Trophoblast cell (in vitro differentiated cells and primary cell): ENCODE data around the gene GPR37.

Experiments
- DNase-seq, 2 donors: peaks; one replicate each; pipeline ENCODE4 v3.0.0-alpha.2; 2016
- H2AFZ ChIP-seq: 2 replicates; pipeline ENCODE4 v1.6.1; 2013; ENCODE audit warnings: low read length, moderate library complexity, mild to moderate bottlenecking; ENCODE audit not compliant: insufficient read depth, poor library complexity
- H2AK5ac ChIP-seq: 2 replicates; pipeline ENCODE4 v1.6.1; 2013; ENCODE audit warnings: mild to moderate bottlenecking, low read length
- H2BK120ac ChIP-seq: 2 replicates; pipeline ENCODE4 v1.6.1; 2013; ENCODE audit warnings: low read length, mild to moderate bottlenecking, moderate library complexity; ENCODE audit not compliant: insufficient read depth, poor library complexity
- H2BK12ac ChIP-seq: 2 replicates; pipeline ENCODE4 v1.6.1; 2013; ENCODE audit warnings: mild to moderate bottlenecking, low read length, moderate library complexity
- H2BK5ac ChIP-seq: 2 replicates; pipeline ENCODE4 v1.6.1; 2013; ENCODE audit warnings: low read length, low read depth, moderate library complexity, mild to moderate bottlenecking; ENCODE audit not compliant: poor library complexity
- H3K14ac ChIP-seq: 2 replicates; pipeline ENCODE4 v1.6.1; 2013; ENCODE audit warnings: mild to moderate bottlenecking, low read length
- H3K18ac ChIP-seq: 2 replicates; pipeline ENCODE4 v1.6.1; 2013; ENCODE audit warnings: mild to moderate bottlenecking, low read length
- H3K23ac ChIP-seq: 2 replicates; pipeline ENCODE4 v1.6.1; 2013; ENCODE audit warnings: low read length
- H3K27ac ChIP-seq: 2 replicates; pipeline ENCODE4 v1.5.1; 2013; ENCODE audit warnings: low read depth, mild to moderate bottlenecking, inconsistent platforms, low read length, moderate library complexity
- H3K27me3 ChIP-seq: 2 replicates; pipeline ENCODE4 v1.6.1; 2013; ENCODE audit warnings: inconsistent platforms, mild to moderate bottlenecking, low read length, moderate library complexity; ENCODE audit not compliant: insufficient read depth
- H3K36me3 ChIP-seq, 2 experiments: 1 replicate in 1 of 2; 2 replicates in 1 of 2; pipeline ENCODE4 v1.6.1; 2013; ENCODE audit warnings: low read length in 2 of 2, mild to moderate bottlenecking in 2 of 2, moderate library complexity in 1 of 2; ENCODE audit not compliant: insufficient read depth in 2 of 2, control insufficient read depth in 1 of 2
- H3K4ac ChIP-seq: 2 replicates; pipeline ENCODE4 v1.6.1; 2013; ENCODE audit warnings: low read depth, mild to moderate bottlenecking, low read length, moderate library complexity
- H3K4me1 ChIP-seq, 2 experiments: 1 replicate in 1 of 2; 2 replicates in 1 of 2; pipeline ENCODE4 v1.6.1; 2013; ENCODE audit warnings: low read length in 2 of 2, mild to moderate bottlenecking in 2 of 2, moderate library complexity in 1 of 2; ENCODE audit not compliant: insufficient read depth in 2 of 2, control insufficient read depth in 1 of 2
- H3K4me2 ChIP-seq: 2 replicates; pipeline ENCODE4 v1.6.1; 2013; ENCODE audit warnings: inconsistent platforms, mild to moderate bottlenecking, low read length, moderate library complexity
- H3K4me3 ChIP-seq: 2 replicates; pipeline ENCODE4 v1.5.1; 2013; ENCODE audit warnings: mild to moderate bottlenecking, low read depth, low read length, inconsistent platforms
- H3K79me1 ChIP-seq: one replicate; pipeline ENCODE4 v1.6.1; 2013; ENCODE audit warnings: low read length
- H3K79me2 ChIP-seq: 2 replicates; pipeline ENCODE4 v1.6.1; 2013; ENCODE audit warnings: low read length, mild to moderate bottlenecking; ENCODE audit not compliant: control insufficient read depth, insufficient read depth, poor library complexity
- H3K9ac ChIP-seq: 2 replicates; pipeline ENCODE4 v1.6.1; 2013; ENCODE audit warnings: mild to moderate bottlenecking, low read length
- H3K9me3 ChIP-seq: 2 replicates; pipeline ENCODE4 v1.6.1; 2013; ENCODE audit warnings: low read depth, mild to moderate bottlenecking, control low read depth, inconsistent platforms, low read length; ENCODE audit not compliant: insufficient read depth
- H4K12ac ChIP-seq: 2 replicates; pipeline ENCODE4 v1.6.1; 2013; ENCODE audit warnings: low read depth, mild to moderate bottlenecking, low read length, moderate library complexity
- H4K8ac ChIP-seq: 2 replicates; pipeline ENCODE4 v1.6.1; 2013; ENCODE audit warnings: low read depth, mild to moderate bottlenecking, low read length, moderate library complexity
- H4K91ac ChIP-seq: one replicate; pipeline ENCODE4 v1.6.1; 2013; ENCODE audit warnings: low read depth, mild to moderate bottlenecking, low read length, moderate library complexity
- WGBS: extraction: QIAGEN DNeasy Blood & Tissue Kit; methylation state at CpG from one replicate; pipeline ENCODE4 v1.1.7; 2013; ENCODE audit warnings: missing lambda C conversion rate; ENCODE audit not compliant: insufficient read length, insufficient coverage; ENCODE audit errors: extremely low coverage; 5-methylcytosine and 5-hydroxymethylcytosine counted together

GPR37 gene

GRCh38 chr7:124700655-124701054 lies 64.9 kb downstream of the GPR37 start:
- no peak overlapping the region for H3K4me2 ChIP-seq
- no peak overlapping the region for H2AFZ ChIP-seq
- no CpG with 5 or more reads among the region's 3 CpGs for WGBS
- H2BK120ac ChIP-seq = no peak overlapping the region
- no peak overlapping the region for H4K12ac ChIP-seq
- no peak overlapping the region for H3K23ac ChIP-seq
- H3K27me3 ChIP-seq = no peaks in the 10 kb centered on the region
- no peak overlapping the region for H3K14ac ChIP-seq
- no peak overlapping the region for H3K4ac ChIP-seq
- H4K91ac ChIP-seq = no peak overlapping the region
- no peaks in the 10 kb centered on the region for H3K36me3 ChIP-seq
- no peak overlapping the region for H3K27ac ChIP-seq
- no peak overlapping the region for H3K9ac ChIP-seq
- H2BK12ac ChIP-seq = no peak overlapping the region
- H3K79me1 ChIP-seq = no peaks in the 10 kb centered on the region
- no peak overlapping the region for H2BK5ac ChIP-seq
- H3K4me1 ChIP-seq = no peaks in the 10 kb centered on the region
- DNase-seq = peak; percentile 5 to 74
- no peak overlapping the region for H2AK5ac ChIP-seq
- H4K8ac ChIP-seq = no peak overlapping the region
- H3K18ac ChIP-seq = no peak overlapping the region
- H3K9me3 ChIP-seq = no peaks in the 10 kb centered on the region
- H3K4me3 ChIP-seq = no peak overlapping the region
- H3K79me2 ChIP-seq = no peaks in the 10 kb centered on the region

- Histone ChIP-seq H3K36me3 (no peaks in the 10 kb centered on the region), H3K4me2 (no peak overlapping the region), H3K9ac (no peak overlapping the region), H3K18ac (no peak overlapping the region), H3K27me3 (no peaks in the 10 kb centered on the region), H3K79me1 (no peaks in the 10 kb centered on the region), H4K8ac (no peak overlapping the region), H2BK12ac (no peak overlapping the region), H3K4me1 (no peaks in the 10 kb centered on the region), H3K14ac (no peak overlapping the region), H3K4me3 (no peak overlapping the region), H4K12ac (no peak overlapping the region), H2AFZ (no peak overlapping the region), H3K23ac (no peak overlapping the region), H3K79me2 (no peaks in the 10 kb centered on the region), H2BK5ac (no peak overlapping the region), H3K27ac (no peak overlapping the region), H3K4ac (no peak overlapping the region), H3K9me3 (no peaks in the 10 kb centered on the region), H2BK120ac (no peak overlapping the region), H4K91ac (no peak overlapping the region), H2AK5ac (no peak overlapping the region)
- no peak for DNase-seq
- no CpG with 5 or more reads among the region's 3 CpGs for WGBS
These were observed 66.6 kb downstream of the GPR37 start for GRCh38 chr7:124698964-124699363.

- no peak overlapping the region for H2AK5ac ChIP-seq
- no peaks in the 10 kb centered on the region for H3K4me1 ChIP-seq
- H2BK5ac ChIP-seq = no peak overlapping the region
- H3K4me3 ChIP-seq = no peak overlapping the region
- no peak overlapping the region for H3K9ac ChIP-seq
- H3K18ac ChIP-seq = no peak overlapping the region
- H4K12ac ChIP-seq = no peak overlapping the region
- no peak overlapping the region for H4K91ac ChIP-seq
- no peaks in the 10 kb centered on the region for H3K79me1 ChIP-seq
- H2BK120ac ChIP-seq = no peak overlapping the region
- H3K23ac ChIP-seq = no peak overlapping the region
- H3K9me3 ChIP-seq = no peaks in the 10 kb centered on the region
- H3K36me3 ChIP-seq = no peaks in the 10 kb centered on the region
- no peak overlapping the region for H4K8ac ChIP-seq
- no peaks in the 10 kb centered on the region for H3K27me3 ChIP-seq
- H2BK12ac ChIP-seq = no peak overlapping the region
- H2AFZ ChIP-seq = no peak overlapping the region
- H3K4me2 ChIP-seq = no peak overlapping the region
- no peak overlapping the region for H3K14ac ChIP-seq
- no peak for DNase-seq
- no peak overlapping the region for H3K4ac ChIP-seq
- WGBS = no CpG with 5 or more reads among the region's 4 CpGs
- H3K27ac ChIP-seq = no peak overlapping the region
- no peaks in the 10 kb centered on the region for H3K79me2 ChIP-seq
These were observed 67.8 kb downstream of the GPR37 start for GRCh38 chr7:124697746-124698145.
